H9 (cell line): ENCODE data around the gene CDC5L. TPM values are rescaled to one million over a fixed set of nuclear protein-coding genes. Genes with fewer than 3 reads are reported as not detected.

ENCODE experiments used
- DNase-seq: peaks from one replicate; pipeline ENCODE4 v3.0.0-alpha.2; 2017
- H2AFZ ChIP-seq: one replicate; pipeline ENCODE4 v1.6.1; 2013; ENCODE audit warnings: mild to moderate bottlenecking, low read length, control low read depth, moderate library complexity
- H2AK5ac ChIP-seq: 2 replicates; pipeline ENCODE4 v1.6.1; 2013; ENCODE audit warnings: low read length, control low read depth, mixed read lengths; ENCODE audit not compliant: insufficient read length
- H2BK120ac ChIP-seq: one replicate; pipeline ENCODE4 v1.6.1; 2013; ENCODE audit warnings: low read depth, mild to moderate bottlenecking, low read length, control low read depth, inconsistent platforms; ENCODE audit not compliant: poor library complexity, severe bottlenecking
- H2BK12ac ChIP-seq: 2 replicates; pipeline ENCODE4 v1.6.1; 2013; ENCODE audit warnings: low read length, control low read depth, mixed read lengths, low read depth; ENCODE audit not compliant: insufficient read length
- H2BK15ac ChIP-seq: 2 replicates; pipeline ENCODE4 v1.6.1; 2013; ENCODE audit warnings: low read depth, low read length, control low read depth
- H2BK20ac ChIP-seq: one replicate; pipeline ENCODE4 v1.6.1; 2013; ENCODE audit warnings: low read depth, mild to moderate bottlenecking, low read length, control low read depth, inconsistent platforms; ENCODE audit not compliant: poor library complexity, severe bottlenecking
- H2BK5ac ChIP-seq: 2 replicates; pipeline ENCODE4 v1.6.1; 2013; ENCODE audit warnings: low read length, control low read depth, mixed read lengths; ENCODE audit not compliant: insufficient read length
- H3K14ac ChIP-seq: 2 replicates; pipeline ENCODE4 v1.6.1; 2013; ENCODE audit warnings: low read length, control low read depth; ENCODE audit not compliant: insufficient read depth
- H3K18ac ChIP-seq: 2 replicates; pipeline ENCODE4 v1.6.1; 2013; ENCODE audit warnings: low read depth, mild to moderate bottlenecking, mixed read lengths, low read length, control low read depth; ENCODE audit not compliant: insufficient read length
- H3K23ac ChIP-seq: 2 replicates; pipeline ENCODE4 v1.6.1; 2013; ENCODE audit warnings: low read length, control low read depth, mixed read lengths, low read depth; ENCODE audit not compliant: insufficient read length
- H3K23me2 ChIP-seq: 2 replicates; pipeline ENCODE4 v1.6.1; 2013; ENCODE audit warnings: low read depth, mild to moderate bottlenecking, mixed read lengths, low read length, control low read depth; ENCODE audit not compliant: insufficient read length, poor library complexity, severe bottlenecking
- H3K27ac ChIP-seq: 2 replicates; pipeline ENCODE4 v1.5.1; 2013; ENCODE audit warnings: low read length, control low read depth, mixed read lengths, low read depth; ENCODE audit not compliant: insufficient read length
- H3K27me3 ChIP-seq: 2 replicates; pipeline ENCODE4 v1.6.1; 2013; ENCODE audit warnings: low read length, control low read depth, inconsistent platforms; ENCODE audit not compliant: insufficient read depth
- H3K4ac ChIP-seq: 2 replicates; pipeline ENCODE4 v1.6.1; 2013; ENCODE audit warnings: low read depth, mild to moderate bottlenecking, control low read depth, inconsistent platforms, low read length, moderate library complexity
- H3K4me1 ChIP-seq: 2 replicates; pipeline ENCODE4 v1.6.1; 2013; ENCODE audit warnings: low read length, control low read depth, inconsistent platforms; ENCODE audit not compliant: insufficient read depth
- H3K4me2 ChIP-seq: 2 replicates; pipeline ENCODE4 v1.6.1; 2013; ENCODE audit warnings: low read length, control low read depth, mixed read lengths; ENCODE audit not compliant: insufficient read length, insufficient read depth
- H3K56ac ChIP-seq: 2 replicates; pipeline ENCODE4 v1.6.1; 2013; ENCODE audit warnings: low read depth, mild to moderate bottlenecking, mixed read lengths, low read length, control low read depth; ENCODE audit not compliant: insufficient read length
- H3K79me1 ChIP-seq: 2 replicates; pipeline ENCODE4 v1.6.1; 2013; ENCODE audit warnings: low read depth, mild to moderate bottlenecking, moderate library complexity, low read length, control low read depth, inconsistent platforms; ENCODE audit not compliant: insufficient read depth, poor library complexity, severe bottlenecking
- H3K79me2 ChIP-seq: 2 replicates; pipeline ENCODE4 v1.6.1; 2013; ENCODE audit warnings: low read length, control low read depth, inconsistent platforms; ENCODE audit not compliant: insufficient read depth
- H3K9ac ChIP-seq: 2 replicates; pipeline ENCODE4 v1.6.1; 2013; ENCODE audit warnings: low read length, control low read depth, mixed read lengths; ENCODE audit not compliant: insufficient read length; ENCODE audit errors: extremely low read depth
- H3K9me3 ChIP-seq: one replicate; pipeline ENCODE4 v1.6.1; 2013; ENCODE audit warnings: low read depth, low read length, inconsistent platforms; ENCODE audit not compliant: control insufficient read depth
- H3T11ph ChIP-seq: one replicate; pipeline ENCODE4 v1.6.1; 2013; ENCODE audit warnings: mild to moderate bottlenecking, low read length, control low read depth, inconsistent platforms
- H4K20me1 ChIP-seq: one replicate; pipeline ENCODE4 v1.6.1; 2013; ENCODE audit not compliant: control insufficient read depth, insufficient read length, insufficient read depth
- H4K5ac ChIP-seq: 2 replicates; pipeline ENCODE4 v1.6.1; 2013; ENCODE audit warnings: low read depth, mild to moderate bottlenecking, mixed read lengths, low read length, control low read depth; ENCODE audit not compliant: insufficient read length
- H4K8ac ChIP-seq: replicated peaks from 2 replicates; pipeline ENCODE4 v1.6.1; 2013; ENCODE audit warnings: low read length, control low read depth, mixed read lengths, low read depth; ENCODE audit not compliant: insufficient read length
- H4K91ac ChIP-seq: 2 replicates; pipeline ENCODE4 v1.6.1; 2013; ENCODE audit warnings: low read depth, mild to moderate bottlenecking, moderate library complexity, mixed read lengths, low read length, control low read depth; ENCODE audit not compliant: insufficient read length
- H3K27ac Mint-ChIP-seq, 3 experiments: 2 replicates in 2 of 3; 3 replicates in 1 of 3; pipeline ENCODE4 v1.8.0; 2020 to 2021; ENCODE audit warnings: mixed read lengths in 3 of 3, mild to moderate bottlenecking in 1 of 3, moderate library complexity in 1 of 3
- H3K27me3 Mint-ChIP-seq: 2 replicates; pipeline ENCODE4 v1.8.0; 2021; ENCODE audit warnings: low read depth, mild to moderate bottlenecking, moderate library complexity, mixed read lengths
- H3K36me3 Mint-ChIP-seq, 3 experiments: 2 replicates in 2 of 3; 3 replicates in 1 of 3; pipeline ENCODE4 v1.8.0; 2020 to 2021; ENCODE audit warnings: low read depth in 3 of 3, mixed read lengths in 3 of 3; ENCODE audit not compliant: insufficient read depth in 1 of 3
- H3K4me1 Mint-ChIP-seq, 2 experiments: 2 replicates each; pipeline ENCODE4 v1.8.0; 2020; ENCODE audit warnings: mixed read lengths in 2 of 2
- H3K4me3 Mint-ChIP-seq, 2 experiments: 2 replicates in 1 of 2; 3 replicates in 1 of 2; pipeline ENCODE4 v1.8.0; 2020 to 2021; ENCODE audit warnings: mild to moderate bottlenecking in 2 of 2, mixed read lengths in 2 of 2, moderate library complexity in 1 of 2
- H3K9me3 Mint-ChIP-seq, 2 experiments: 2 replicates in 1 of 2; 3 replicates in 1 of 2; pipeline ENCODE4 v1.8.0; 2020; ENCODE audit warnings: mild to moderate bottlenecking in 2 of 2, mixed read lengths in 2 of 2, moderate library complexity in 1 of 2
- WGBS: extraction: QIAGEN DNeasy Blood & Tissue Kit; methylation state at CpG from one replicate; pipeline ENCODE4 v1.1.7; 2013; ENCODE audit warnings: missing lambda C conversion rate, low lambda C conversion rate, mixed read lengths; ENCODE audit not compliant: insufficient read length; ENCODE audit errors: extremely low coverage; 5-methylcytosine and 5-hydroxymethylcytosine counted together
- long read RNA-seq: library from polyadenylated mRNA; unstranded; transcript quantifications from one replicate; pipeline ENCODE4 v2.0.0, GENCODE V29; 2020
- total RNA-seq: library from RNA; stranded (reverse); gene quantifications from 2 replicates; pipeline ENCODE4 v1.2.1, GENCODE V29; 2021
- TF ChIP-seq, protein P1 (sequence below): fragments of 200-600 bp; sonication (generic); conservative IDR thresholded peaks from 3 replicates; pipeline ENCODE4 v1.8.0; 2021; ENCODE audit warnings: antibody characterized with exemption, mild to moderate bottlenecking

Gene CDC5L
- 34.3 and 34.6 TPM in 2 replicates for total RNA-seq
- long read RNA-seq, full-length matches to known transcripts = 97 of 229 reads
- long read RNA-seq, partial matches to known transcripts = 115 of 229 reads
- long read RNA-seq, other reads (novel, unspliced or antisense) = 17 of 229 reads

DNA sequence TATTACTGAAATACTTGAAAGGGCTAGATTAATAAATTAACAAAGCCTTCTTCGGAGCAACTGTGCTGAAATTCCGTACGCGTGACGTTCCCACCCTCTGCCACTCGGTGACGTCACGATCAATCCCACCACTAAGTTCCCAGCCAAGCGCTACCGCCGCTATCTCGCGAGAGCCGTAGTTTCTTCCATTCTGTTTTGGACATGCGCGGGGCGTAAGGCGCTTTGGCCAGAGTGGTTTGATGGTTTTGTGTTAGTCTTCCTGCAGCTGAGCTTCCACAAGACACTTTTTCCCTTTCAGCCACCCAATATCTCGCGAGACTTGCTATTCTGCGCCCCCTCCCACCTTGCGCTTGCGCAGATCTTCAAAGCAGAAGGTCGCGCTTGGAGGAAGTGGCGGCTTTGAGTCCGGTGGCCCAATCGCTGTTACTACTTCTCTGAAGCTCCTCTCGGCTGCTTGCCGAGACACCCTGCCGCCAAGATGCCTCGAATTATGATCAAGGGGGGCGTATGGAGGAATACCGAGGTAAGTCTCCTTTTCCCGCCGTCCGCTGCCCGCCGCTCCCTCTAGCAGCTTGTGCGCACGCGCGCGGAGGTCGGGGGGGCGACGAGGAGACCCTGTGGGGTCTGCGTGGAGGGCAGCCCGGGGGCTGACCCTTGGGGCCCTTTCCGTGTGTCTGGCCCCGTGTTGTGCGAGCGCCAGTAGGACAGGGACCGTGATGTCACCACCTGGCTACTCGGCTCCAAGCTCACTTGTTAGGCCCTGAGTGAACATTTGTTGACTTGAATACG is at the start of gene CDC5L:
Gene CDC5L (plus strand): TSS at position 361 of the 789 bp plus-strand sequence. CDS start 118 bp downstream, at position 479.
- Histone ChIP-seq H2BK120ac (no peak within 1 kb of the TSS), H4K5ac (no peak within 1 kb of the TSS), H4K8ac (no peak within 1 kb of the TSS), H2BK5ac (peak within 1 kb of the TSS; percentile 11), H3K9me3 (no peaks in the 10 kb centered on the region), H3K4me2 (peak within 1 kb of the TSS; percentile 95), H3K27me3 (peaks cover 2% of the 10 kb centered on the region; the same call in 1 of the 2 replicates), H3K79me2 (peaks cover 19% of the 10 kb centered on the region), H3K23ac (no peak within 1 kb of the TSS), H3K56ac (no peak within 1 kb of the TSS), H3T11ph (no peak within 1 kb of the TSS), H3K4ac (no peak within 1 kb of the TSS; the same call in 1 of the 2 replicates), H4K20me1 (no peaks in the 10 kb centered on the region), H3K9ac (peak within 1 kb of the TSS; percentile 94), H2BK15ac (no peak within 1 kb of the TSS), H3K23me2 (peaks cover 10% of the 10 kb centered on the region), H3K4me1 (no peaks in the 10 kb centered on the region), H2BK20ac (no peak within 1 kb of the TSS), H3K14ac (peak within 1 kb of the TSS; percentile 96), H2BK12ac (no peak within 1 kb of the TSS), H3K79me1 (peaks cover 16% of the 10 kb centered on the region), H3K18ac (peak within 1 kb of the TSS; percentile 82), H3K27ac (peak within 1 kb of the TSS; percentile 63), H4K91ac (no peak within 1 kb of the TSS), H2AFZ (no peak within 1 kb of the TSS), H2AK5ac (no peak within 1 kb of the TSS)
- peaks cover 5 to 31% (median 25%) of the 10 kb centered on the region in 3 experiments; a peak in 6 of 7 replicates for H3K36me3 Mint-ChIP-seq
- H3K27ac Mint-ChIP-seq = peak within 1 kb of the TSS; percentile 100
- no peaks in the 10 kb centered on the region for H3K9me3 Mint-ChIP-seq
- TF ChIP-seq, protein P1, sequence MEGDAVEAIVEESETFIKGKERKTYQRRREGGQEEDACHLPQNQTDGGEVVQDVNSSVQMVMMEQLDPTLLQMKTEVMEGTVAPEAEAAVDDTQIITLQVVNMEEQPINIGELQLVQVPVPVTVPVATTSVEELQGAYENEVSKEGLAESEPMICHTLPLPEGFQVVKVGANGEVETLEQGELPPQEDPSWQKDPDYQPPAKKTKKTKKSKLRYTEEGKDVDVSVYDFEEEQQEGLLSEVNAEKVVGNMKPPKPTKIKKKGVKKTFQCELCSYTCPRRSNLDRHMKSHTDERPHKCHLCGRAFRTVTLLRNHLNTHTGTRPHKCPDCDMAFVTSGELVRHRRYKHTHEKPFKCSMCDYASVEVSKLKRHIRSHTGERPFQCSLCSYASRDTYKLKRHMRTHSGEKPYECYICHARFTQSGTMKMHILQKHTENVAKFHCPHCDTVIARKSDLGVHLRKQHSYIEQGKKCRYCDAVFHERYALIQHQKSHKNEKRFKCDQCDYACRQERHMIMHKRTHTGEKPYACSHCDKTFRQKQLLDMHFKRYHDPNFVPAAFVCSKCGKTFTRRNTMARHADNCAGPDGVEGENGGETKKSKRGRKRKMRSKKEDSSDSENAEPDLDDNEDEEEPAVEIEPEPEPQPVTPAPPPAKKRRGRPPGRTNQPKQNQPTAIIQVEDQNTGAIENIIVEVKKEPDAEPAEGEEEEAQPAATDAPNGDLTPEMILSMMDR = no peak
- H3K4me3 Mint-ChIP-seq = peak within 1 kb of the TSS; percentile 98 to 99
- DNase-seq = peak; percentile 95
- WGBS = no CpG with 5 or more reads among the region's 56 CpGs
- peaks cover 23 to 29% of the 10 kb centered on the region in 2 experiments for H3K4me1 Mint-ChIP-seq
- no peaks in the 10 kb centered on the region for H3K27me3 Mint-ChIP-seq
